ENCODE measurements around the gene NOP14. TPM values are rescaled to one million over a fixed set of nuclear protein-coding genes. Genes with fewer than 3 reads are reported as not detected.

The NOP14 gene
- polyA plus RNA-seq, 2 of the 4 experiments (the other 2 are of a cell fraction) = 18.9 to 30.2 TPM

- Histone ChIP-seq H3K4me3 (no peak overlapping the region), H3K9me3 (no peaks in the 10 kb centered on the region), H3K4me1 (no peaks in the 10 kb centered on the region), H3K27ac (no peak overlapping the region), H3K4me2 (no peak overlapping the region)
- ChIA-PET POLR2A (interaction anchor here (1.7 kb wide), 1 partner anchor 7 kb away, joined by 4 read pairs; no protein-coding TSS in a partner anchor), CTCF (interaction anchor here (0.6 to 2.1 kb wide), 3 partner anchors 11 to 102 kb away, joined by 3 to 11 read pairs (median 3); no protein-coding TSS in a partner anchor)
- WGBS (ENCODE audit: missing lambda C conversion rate) = 95% methylated on average over 19 of the region's 20 CpGs
- FAIRE-seq (no peak), DNase-seq (ENCODE audit: low read depth in 1 of 2, low spot score in 1 of 2) (no peak), ATAC-seq (peak in 1 of 2 experiments; percentile 17; a peak in 3 of 6 replicates)
- TF ChIP-seq, protein P1, sequence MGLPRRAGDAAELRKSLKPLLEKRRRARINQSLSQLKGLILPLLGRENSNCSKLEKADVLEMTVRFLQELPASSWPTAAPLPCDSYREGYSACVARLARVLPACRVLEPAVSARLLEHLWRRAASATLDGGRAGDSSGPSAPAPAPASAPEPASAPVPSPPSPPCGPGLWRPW (IDR thresholded peaks at IDR 0.05) = no peak
- no peak for TF ChIP-seq JUNB (IDR thresholded peaks at IDR 0.05)
- TF ChIP-seq FOSL2 (IDR thresholded peaks at IDR 0.05) = no peak
- no peak for TF ChIP-seq FOSL2 (CRISPR knock-in tag; IDR thresholded peaks at IDR 0.05)
- TF ChIP-seq RAD21 (conservative IDR thresholded peaks at IDR 0.05 in 1 of 2, IDR thresholded peaks at IDR 0.05 in 1 of 2) = no peak
- TF ChIP-seq CHD4 (IDR thresholded peaks at IDR 0.05; ENCODE audit: borderline replicate concordance) = no peak
- TF ChIP-seq EP300 (IDR thresholded peaks at IDR 0.05) = no peak
- no peak for TF ChIP-seq SREBF2 (IDR thresholded peaks at IDR 0.05)
- no peak for TF ChIP-seq NPAS2 (CRISPR knock-in tag; IDR thresholded peaks at IDR 0.05; ENCODE audit: borderline replicate concordance)
- TF ChIP-seq REST (IDR thresholded peaks at IDR 0.05) = no peak
- no peak for TF ChIP-seq EHMT2 (IDR thresholded peaks at IDR 0.05; ENCODE audit: low read depth)
- TF ChIP-seq NFE2L2 (conservative IDR thresholded peaks at IDR 0.05; ENCODE audit: low read length) = no peak
- TF ChIP-seq MYC (IDR thresholded peaks at IDR 0.05; ENCODE audit: borderline replicate concordance, low read length) = no peak
- TF ChIP-seq POLR2A (IDR thresholded peaks at IDR 0.05; ENCODE audit: low read length) = no peak
- no peak for TF ChIP-seq POLR2AphosphoS2 (conservative IDR thresholded peaks at IDR 0.05; ENCODE audit: low read length)
- no peak for TF ChIP-seq BHLHE40 (IDR thresholded peaks at IDR 0.05; ENCODE audit: low read depth, low read length)
- TF ChIP-seq TFCP2L1 (CRISPR knock-in tag; IDR thresholded peaks at IDR 0.05) = no peak
- TF ChIP-seq TP53 (CRISPR knock-in tag; IDR thresholded peaks at IDR 0.05) = no peak
- TF ChIP-seq ATOH8 (CRISPR knock-in tag; IDR thresholded peaks at IDR 0.05; ENCODE audit: low read depth) = no peak
- no peak for TF ChIP-seq RNF2 (IDR thresholded peaks at IDR 0.05; ENCODE audit: borderline replicate concordance, low read depth)
- no peak for TF ChIP-seq HDAC2 (IDR thresholded peaks at IDR 0.05)
Observed at GRCh38 chr4:2943364-2944090, 19.7 kb downstream of the NOP14 start.

GRCh38 chr4:2942532-2943363 lies 20.5 kb downstream of the NOP14 start:
- Histone ChIP-seq H3K9me3 (no peaks in the 10 kb centered on the region), H3K4me2 (no peak overlapping the region), H3K4me1 (peaks cover under 1% of the 10 kb centered on the region; the same call in 1 of the 3 replicates), H3K27ac (no peak overlapping the region), H3K4me3 (no peak overlapping the region)
- DNase-seq (ENCODE audit: low read depth in 1 of 2, low spot score in 1 of 2) (no peak), FAIRE-seq (no peak), ATAC-seq (peak in 1 of 2 experiments; percentile 10; a peak in 4 of 6 replicates)
- ChIA-PET POLR2A (no interaction called here), CTCF (interaction anchor here (0.6 to 1.3 kb wide), 2 partner anchors 13 to 103 kb away, joined by 3 read pairs; no protein-coding TSS in a partner anchor)
- TF ChIP-seq SMC3 (IDR thresholded peaks at IDR 0.05) = no peak
- no peak for TF ChIP-seq POLR2AphosphoS2 (conservative IDR thresholded peaks at IDR 0.05; ENCODE audit: low read length)
- TF ChIP-seq FOXS1 (CRISPR knock-in tag; IDR thresholded peaks at IDR 0.05) = no peak
- 85% methylated on average over 24 of the region's 31 CpGs for WGBS (ENCODE audit: missing lambda C conversion rate)

Data from A549 (cell line).